HEK293 (cell line): Measurements from ENCODE around the gene KIRREL1.

ENCODE experiments used
- CTCF ChIA-PET: fragments of 350-600 bp; formaldehyde crosslinking; extraction: SDS; loops from one replicate; lab custom pipeline; 2021; ENCODE audit warnings: antibody characterized with exemption; lab: Yijun Ruan, JAX
- POLR2A ChIA-PET: fragments of 300-600 bp; formaldehyde crosslinking; extraction: SDS; loops from one replicate; lab custom pipeline; 2020; ENCODE audit warnings: antibody characterized with exemption, inconsistent platforms; lab: Yijun Ruan, JAX
- H3K27ac ChIP-seq: fragments of 200-500 bp; sonication (Bioruptor generic); 2 replicates; pipeline ENCODE4 v1.5.1; 2014; ENCODE audit warnings: low read depth, low read length, control low read depth, inconsistent platforms; ENCODE audit errors: extremely low read depth
- H3K36me3 ChIP-seq, 2 experiments: fragments of 200-500 bp in 1 of 2; sonication (Bioruptor generic) in 1 of 2; 1 replicate in 1 of 2; 2 replicates in 1 of 2; pipeline ENCODE4 v1.5.1; 2014 to 2017; ENCODE audit warnings: inconsistent platforms in 2 of 2, low read length in 2 of 2; ENCODE audit not compliant: control insufficient read depth in 2 of 2, insufficient read depth in 1 of 2
- H3K4me1 ChIP-seq: fragments of 200-500 bp; sonication (Bioruptor generic); 2 replicates; pipeline ENCODE4 v1.5.1; 2014; ENCODE audit warnings: mild to moderate bottlenecking, low read length, inconsistent platforms; ENCODE audit not compliant: control insufficient read depth, insufficient read depth
- H3K4me3 ChIP-seq: 2 replicates; pipeline ENCODE4 v1.5.1; 2011; ENCODE audit warnings: low read depth, mild to moderate bottlenecking, control low read depth, low read length, moderate library complexity
- H3K9me3 ChIP-seq: fragments of 200-500 bp; sonication (Bioruptor generic); 2 replicates; pipeline ENCODE4 v1.5.1; 2014; ENCODE audit warnings: low read depth, low read length, inconsistent platforms; ENCODE audit not compliant: control insufficient read depth, insufficient read depth
- KLF16 ChIP-seq: fragments of 450-650 bp; formaldehyde crosslinking; IDR thresholded peaks from 2 replicates; pipeline ENCODE4 v1.5.1; 2017; ENCODE audit warnings: missing biosample characterization, missing genetic modification characterization
- PRDM4 ChIP-seq: fragments of 450-650 bp; formaldehyde crosslinking; IDR thresholded peaks from 2 replicates; pipeline ENCODE4 v1.5.1; 2017; ENCODE audit warnings: missing biosample characterization, missing genetic modification characterization
- ZBTB49 ChIP-seq: fragments of 450-650 bp; formaldehyde crosslinking; IDR thresholded peaks from 2 replicates; pipeline ENCODE4 v1.5.1; 2016; ENCODE audit warnings: missing biosample characterization, missing genetic modification characterization, low read depth
- ZNF138 ChIP-seq: fragments of 450-650 bp; formaldehyde crosslinking; IDR thresholded peaks from 2 replicates; pipeline ENCODE4 v1.5.1; 2016; ENCODE audit warnings: missing biosample characterization, missing genetic modification characterization, borderline replicate concordance
- ZNF211 ChIP-seq: fragments of 450-650 bp; formaldehyde crosslinking; IDR thresholded peaks from 2 replicates; pipeline ENCODE4 v1.5.1; 2016; ENCODE audit warnings: low read depth, missing biosample characterization, missing genetic modification characterization
- ZNF350 ChIP-seq: fragments of 450-650 bp; formaldehyde crosslinking; IDR thresholded peaks from 2 replicates; pipeline ENCODE4 v1.5.0; 2017; ENCODE audit warnings: missing biosample characterization, mild to moderate bottlenecking, missing genetic modification characterization
- ZNF37A ChIP-seq: fragments of 450-650 bp; IDR thresholded peaks from 2 replicates; pipeline ENCODE4 v1.5.1; 2018; ENCODE audit warnings: missing biosample characterization, missing genetic modification characterization
- ZNF549 ChIP-seq: fragments of 450-650 bp; IDR thresholded peaks from 2 replicates; pipeline ENCODE4 v1.5.1; 2018; ENCODE audit warnings: missing biosample characterization, missing genetic modification characterization, mild to moderate bottlenecking, inconsistent platforms, moderate library complexity
- ZNF571 ChIP-seq: fragments of 450-650 bp; formaldehyde crosslinking; IDR thresholded peaks from 2 replicates; pipeline ENCODE4 v1.5.0; 2017; ENCODE audit warnings: missing biosample characterization, missing genetic modification characterization
- ZNF704 ChIP-seq: fragments of 450-650 bp; formaldehyde crosslinking; IDR thresholded peaks from 2 replicates; pipeline ENCODE4 v1.5.1; 2016; ENCODE audit warnings: missing biosample characterization, missing genetic modification characterization
- TF ChIP-seq, protein P1 (sequence below): fragments of 450-650 bp; formaldehyde crosslinking; IDR thresholded peaks from 2 replicates; pipeline ENCODE4 v1.5.1; 2017; ENCODE audit warnings: missing biosample characterization, missing genetic modification characterization
- TF ChIP-seq, protein P2 (sequence below): fragments of 450-650 bp; formaldehyde crosslinking; optimal IDR thresholded peaks from 2 replicates; pipeline ENCODE3; 2016; ENCODE audit warnings: missing biosample characterization, mild to moderate bottlenecking, missing genetic modification characterization
- TF ChIP-seq, protein P3 (sequence below): fragments of 450-650 bp; formaldehyde crosslinking; IDR thresholded peaks from 2 replicates; pipeline ENCODE4 v1.5.1; 2016; ENCODE audit warnings: missing biosample characterization, missing genetic modification characterization, borderline replicate concordance

Gene KIRREL1

GRCh38 chr1:158027508-158027907 lies 34.1 kb downstream of the KIRREL1 start:
- CTCF ChIA-PET = interaction anchor here (0.6 to 4.9 kb wide), 5 partner anchors 9 to 94 kb away, joined by 3 to 27 read pairs (median 3); no protein-coding TSS in a partner anchor
- POLR2A ChIA-PET = interaction anchor here (1.6 kb wide), 1 partner anchor 8 kb away, joined by 3 read pairs; no protein-coding TSS in a partner anchor
- TF ChIP-seq ZNF138 (tag by site-specific recombination) (no peak), ZNF704 (tag by site-specific recombination) (no peak), ZNF571 (no peak), PRDM4 (tag by site-specific recombination) (no peak), ZNF549 (tag by site-specific recombination) (no peak), KLF16 (tag by site-specific recombination) (no peak), ZNF211 (tag by site-specific recombination) (no peak), ZBTB49 (tag by site-specific recombination) (no peak), ZNF37A (tag by site-specific recombination) (no peak), ZNF350 (tag by site-specific recombination) (no peak)
- TF ChIP-seq, protein P1, sequence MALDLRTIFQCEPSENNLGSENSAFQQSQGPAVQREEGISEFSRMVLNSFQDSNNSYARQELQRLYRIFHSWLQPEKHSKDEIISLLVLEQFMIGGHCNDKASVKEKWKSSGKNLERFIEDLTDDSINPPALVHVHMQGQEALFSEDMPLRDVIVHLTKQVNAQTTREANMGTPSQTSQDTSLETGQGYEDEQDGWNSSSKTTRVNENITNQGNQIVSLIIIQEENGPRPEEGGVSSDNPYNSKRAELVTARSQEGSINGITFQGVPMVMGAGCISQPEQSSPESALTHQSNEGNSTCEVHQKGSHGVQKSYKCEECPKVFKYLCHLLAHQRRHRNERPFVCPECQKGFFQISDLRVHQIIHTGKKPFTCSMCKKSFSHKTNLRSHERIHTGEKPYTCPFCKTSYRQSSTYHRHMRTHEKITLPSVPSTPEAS = no peak
- TF ChIP-seq, protein P2, sequence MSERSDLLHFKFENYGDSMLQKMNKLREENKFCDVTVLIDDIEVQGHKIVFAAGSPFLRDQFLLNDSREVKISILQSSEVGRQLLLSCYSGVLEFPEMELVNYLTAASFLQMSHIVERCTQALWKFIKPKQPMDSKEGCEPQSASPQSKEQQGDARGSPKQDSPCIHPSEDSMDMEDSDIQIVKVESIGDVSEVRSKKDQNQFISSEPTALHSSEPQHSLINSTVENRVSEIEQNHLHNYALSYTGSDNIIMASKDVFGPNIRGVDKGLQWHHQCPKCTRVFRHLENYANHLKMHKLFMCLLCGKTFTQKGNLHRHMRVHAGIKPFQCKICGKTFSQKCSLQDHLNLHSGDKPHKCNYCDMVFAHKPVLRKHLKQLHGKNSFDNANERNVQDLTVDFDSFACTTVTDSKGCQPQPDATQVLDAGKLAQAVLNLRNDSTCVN (tag by site-specific recombination) = no peak
- TF ChIP-seq, protein P3, sequence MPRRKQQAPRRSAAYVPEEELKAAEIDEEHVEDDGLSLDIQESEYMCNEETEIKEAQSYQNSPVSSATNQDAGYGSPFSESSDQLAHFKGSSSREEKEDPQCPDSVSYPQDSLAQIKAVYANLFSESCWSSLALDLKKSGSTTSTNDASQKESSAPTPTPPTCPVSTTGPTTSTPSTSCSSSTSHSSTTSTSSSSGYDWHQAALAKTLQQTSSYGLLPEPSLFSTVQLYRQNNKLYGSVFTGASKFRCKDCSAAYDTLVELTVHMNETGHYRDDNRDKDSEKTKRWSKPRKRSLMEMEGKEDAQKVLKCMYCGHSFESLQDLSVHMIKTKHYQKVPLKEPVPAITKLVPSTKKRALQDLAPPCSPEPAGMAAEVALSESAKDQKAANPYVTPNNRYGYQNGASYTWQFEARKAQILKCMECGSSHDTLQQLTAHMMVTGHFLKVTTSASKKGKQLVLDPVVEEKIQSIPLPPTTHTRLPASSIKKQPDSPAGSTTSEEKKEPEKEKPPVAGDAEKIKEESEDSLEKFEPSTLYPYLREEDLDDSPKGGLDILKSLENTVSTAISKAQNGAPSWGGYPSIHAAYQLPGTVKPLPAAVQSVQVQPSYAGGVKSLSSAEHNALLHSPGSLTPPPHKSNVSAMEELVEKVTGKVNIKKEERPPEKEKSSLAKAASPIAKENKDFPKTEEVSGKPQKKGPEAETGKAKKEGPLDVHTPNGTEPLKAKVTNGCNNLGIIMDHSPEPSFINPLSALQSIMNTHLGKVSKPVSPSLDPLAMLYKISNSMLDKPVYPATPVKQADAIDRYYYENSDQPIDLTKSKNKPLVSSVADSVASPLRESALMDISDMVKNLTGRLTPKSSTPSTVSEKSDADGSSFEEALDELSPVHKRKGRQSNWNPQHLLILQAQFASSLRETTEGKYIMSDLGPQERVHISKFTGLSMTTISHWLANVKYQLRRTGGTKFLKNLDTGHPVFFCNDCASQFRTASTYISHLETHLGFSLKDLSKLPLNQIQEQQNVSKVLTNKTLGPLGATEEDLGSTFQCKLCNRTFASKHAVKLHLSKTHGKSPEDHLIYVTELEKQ (tag by site-specific recombination) = no peak
- Histone ChIP-seq H3K36me3 (peaks cover 0 to 4% of the 10 kb centered on the region in 2 experiments; a peak in 1 of 3 replicates), H3K27ac (no peak overlapping the region), H3K4me1 (no peaks in the 10 kb centered on the region), H3K9me3 (no peaks in the 10 kb centered on the region), H3K4me3 (no peak overlapping the region)
